Cardiac septum (tissue), 1 donor: ENCODE data around the gene SBK2. TPM values are rescaled to one million over a fixed set of nuclear protein-coding genes. Genes with fewer than 3 reads are reported as not detected.

Experiments used
- DNase-seq: peaks from one replicate; pipeline ENCODE4 v3.0.0-alpha.2; 2020; ENCODE audit warnings: low spot score
- intact Hi-C: fragments of 100-400 bp; cut with DNase I; formaldehyde crosslinking; loops from one replicate; pipeline ENCODE4 v1.14.0; 2022
- total RNA-seq: library from RNA; stranded (reverse); fragmentation: NEBNext Ultra II Directional; extraction: Animal tissue kit (Norgen Biotek cat#: 25700); gene quantifications from one replicate; pipeline ENCODE4 v1.2.1, GENCODE V29; 2021
- donor health status: DM: no; HTN: no; CAD: no.

SBK2 gene
- total RNA-seq, 1 donor from 2014 or later: 2.0 TPM

- DNase-seq: no peak
- intact Hi-C loops: no loop called here
These were observed 57.3 kb downstream of the SBK2 start for GRCh38 chr19:55479451-55480230.

GRCh38 chr19:55479045-55479444, 57.9 kb downstream of the SBK2 start:
- DNase-seq: no peak
- intact Hi-C loops: no loop called here

Other genes with a start within 250 kb of the SBK2 start
- 0.62 TPM for gene TMEM150B, start 211.8 kb downstream of the SBK2 start, total RNA-seq
- 6.1 TPM for gene KMT5C, start 197.3 kb downstream of the SBK2 start, total RNA-seq
- not detected for gene COX6B2, start 182.4 kb downstream of the SBK2 start, total RNA-seq
- gene GARIN5B, start 173.9 kb downstream of the SBK2 start, total RNA-seq: not detected
- not detected for gene IL11, start 166.7 kb downstream of the SBK2 start, total RNA-seq
- gene TMEM190, start 160.3 kb downstream of the SBK2 start, total RNA-seq: not detected
- 0.65 TPM for gene TMEM238, start 152.8 kb downstream of the SBK2 start, total RNA-seq
- gene RPL28, start 151.2 kb downstream of the SBK2 start, total RNA-seq: 479 TPM
- 28.4 TPM for gene UBE2S, start 129.3 kb downstream of the SBK2 start, total RNA-seq
- gene SHISA7, start 93.8 kb downstream of the SBK2 start, total RNA-seq: not detected
- gene ISOC2, start 75.5 kb downstream of the SBK2 start, total RNA-seq: 50.8 TPM
- gene C19orf85, start 72.4 kb downstream of the SBK2 start, total RNA-seq: not detected
- gene ZNF628, start 60.5 kb downstream of the SBK2 start, total RNA-seq: 3.4 TPM
- gene NAT14, start 51.9 kb downstream of the SBK2 start, total RNA-seq: 6.0 TPM
- 7.7 TPM for gene SSC5D, start 48.7 kb downstream of the SBK2 start, total RNA-seq
- 6.7 TPM for gene SBK3, start 8.4 kb upstream of the SBK2 start, total RNA-seq
- gene ZNF579, start 43.7 kb upstream of the SBK2 start, total RNA-seq: 12.2 TPM
- gene FIZ1, start 62.4 kb upstream of the SBK2 start, total RNA-seq: 19.4 TPM
- 13.7 TPM for gene ZNF524, start 63.2 kb upstream of the SBK2 start, total RNA-seq
- gene ZNF865, start 68.5 kb upstream of the SBK2 start, total RNA-seq: 15.7 TPM
- 10.9 TPM for gene ZNF784, start 87.4 kb upstream of the SBK2 start, total RNA-seq
- 29.0 TPM for gene ZNF580, start 103.9 kb upstream of the SBK2 start, total RNA-seq
- 6.5 TPM for gene ZNF581, start 106.5 kb upstream of the SBK2 start, total RNA-seq
- 15.9 TPM for gene CCDC106, start 111.1 kb upstream of the SBK2 start, total RNA-seq
- 80.4 TPM for gene U2AF2, start 117.9 kb upstream of the SBK2 start, total RNA-seq
- gene EPN1, start 138.1 kb upstream of the SBK2 start, total RNA-seq: 193 TPM
- not detected for gene NLRP9, start 201.3 kb upstream of the SBK2 start, total RNA-seq
- 0.46 TPM for gene RFPL4A, start 222.0 kb upstream of the SBK2 start, total RNA-seq
- gene RFPL4AL1, start 232.0 kb upstream of the SBK2 start, total RNA-seq: 0.57 TPM